Endothelial cell of umbilical vein (primary cell): ENCODE measurements around the gene DR1.

Source experiments
- CTCF ChIP-seq, 2 donors: IDR thresholded peaks; 1 replicate in 1 of 2; 2 replicates in 1 of 2; pipeline ENCODE4 v1.5.1; 2011; ENCODE audit warnings: low read length in 2 of 2, mild to moderate bottlenecking in 2 of 2, moderate library complexity in 2 of 2, control low read depth in 1 of 2, inconsistent platforms in 1 of 2, low read depth in 1 of 2; ENCODE audit not compliant: insufficient read depth in 1 of 2; ENCODE audit errors: extremely low read depth in 1 of 2
- EZH2 ChIP-seq: IDR thresholded peaks from 2 replicates; pipeline ENCODE4 v1.6.1; 2012; ENCODE audit warnings: borderline replicate concordance, low read depth, mild to moderate bottlenecking, moderate library complexity, low read length, inconsistent platforms; ENCODE audit not compliant: severe bottlenecking
- FOS ChIP-seq: IDR thresholded peaks from 2 replicates; pipeline ENCODE4 v1.6.1; 2011; ENCODE audit warnings: mild to moderate bottlenecking, low read length, moderate library complexity, borderline replicate concordance; ENCODE audit not compliant: insufficient read depth
- JUN ChIP-seq: IDR thresholded peaks from 2 replicates; pipeline ENCODE4 v1.6.1; 2011; ENCODE audit warnings: borderline replicate concordance, low read depth; ENCODE audit not compliant: insufficient read length, insufficient read depth
- MYC ChIP-seq: IDR thresholded peaks from one replicate; pipeline ENCODE4 v1.6.1; 2011; ENCODE audit warnings: mild to moderate bottlenecking, low read depth, low read length
- POLR2A ChIP-seq: IDR thresholded peaks from 2 replicates; pipeline ENCODE4 v1.6.1; 2012; ENCODE audit warnings: low read depth, mild to moderate bottlenecking, control low read depth, low read length
- POLR2AphosphoS5 ChIP-seq: IDR thresholded peaks from 2 replicates; pipeline ENCODE4 v1.6.1; 2012; ENCODE audit warnings: low read depth, mild to moderate bottlenecking, control low read depth, low read length, moderate library complexity; ENCODE audit not compliant: insufficient read depth

GRCh38 chr1:93322349-93322748 is 23.4 kb upstream of the DR1 start:
- TF ChIP-seq CTCF (IDR thresholded peaks at IDR 0.05; ENCODE audit: extremely low read depth in 1 of 2, insufficient read depth in 1 of 2, low read depth in 1 of 2, low read length in 2 of 2) (no peak), JUN (no peak), POLR2AphosphoS5 (no peak), MYC (no peak), EZH2 (no peak), POLR2A (no peak), FOS (no peak)
